ENCODE data around the gene CHD9. TPM values are rescaled to one million over a fixed set of nuclear protein-coding genes. Genes with fewer than 3 reads are reported as not detected.

The CHD9 gene
- total and polyA plus RNA-seq, 9 of the 15 experiments (the other 6 are each of a cell fraction or from before 2014, with no cell fraction given): 29.0 to 69.3 (median 40.6) TPM

GRCh38 chr16:53078765-53079485 is 24.1 kb downstream of the CHD9 start:
- Histone ChIP-seq H3K4me2 (ENCODE audit: insufficient read depth, low read length) (peak overlapping the region; percentile 56), H3K9me3 (replicated peaks; ENCODE audit: control insufficient read depth, insufficient read depth, low read depth, low read length) (no peaks in the 10 kb centered on the region; the same call in 1 of the 2 replicates), H3K27ac (ENCODE audit: extremely low read depth, low read depth, low read length) (peak overlapping the region; percentile 61), H3K9me1 (ENCODE audit: control insufficient read depth, insufficient read depth, low read length) (no peaks in the 10 kb centered on the region), H3K4me3 (no peak overlapping the region), H3K27me3 (ENCODE audit: control insufficient read depth in 2 of 2, insufficient read depth in 2 of 2, low read length in 2 of 2) (no peaks in the 10 kb centered on the region), H3K36me3 (ENCODE audit: control insufficient read depth, insufficient read depth, low read length) (peaks cover 10% of the 10 kb centered on the region; the same call in 2 of the 3 replicates), H4K20me1 (replicated peaks; ENCODE audit: control insufficient read depth, insufficient read depth, low read length) (no peaks in the 10 kb centered on the region; the same call in 1 of the 2 replicates), H2AFZ (ENCODE audit: low read depth, low read length) (no peak overlapping the region), H3K79me2 (ENCODE audit: control insufficient read depth, insufficient read depth, low read length) (peaks cover 73% of the 10 kb centered on the region), H3K4me1 (replicated peaks in 1 of 2; ENCODE audit: control insufficient read depth in 2 of 2, insufficient read depth in 2 of 2, low read length in 2 of 2) (peaks cover 0 to 40% of the 10 kb centered on the region in 2 experiments; a peak in 3 of 5 replicates), H3K9ac (ENCODE audit: insufficient read depth in 1 of 2, low read depth in 2 of 2, low read length in 2 of 2) (peak overlapping the region in 1 of 2 experiments; percentile 19; a peak in 2 of 4 replicates)
- WGBS (ENCODE audit: insufficient coverage, low coverage, missing lambda C conversion rate): 12% methylated on average over 6 of the region's 6 CpGs
- ChIA-PET POLR2A (interaction anchor here (0.7 to 1.7 kb wide), 6 partner anchors 9 to 134 kb away, joined by 3 to 7 read pairs (median 4); partner anchors contain the start of gene CHD9), CTCF (ENCODE audit: low intra/inter-chr PET ratio) (interaction anchor here (1.1 kb wide), 1 partner anchor 24 kb away, joined by 4 read pairs; the partner anchor contains the start of gene CHD9)
- no TSS peak for BruUV-seq (replicated peaks)
- FAIRE-seq: peak; percentile 80
- in situ Hi-C loops (cut with MboI): no loop called here
- intact Hi-C loops (cut with micrococcal nuclease): no loop called here
- ATAC-seq: peak; percentile 86
- DNase-seq (ENCODE audit: extremely low read depth in 1 of 4, low spot score in 3 of 4): peak in 2 of 4 experiments; percentile 46 to 60
- TF ChIP-seq HDAC2 (IDR thresholded peaks at IDR 0.05) (0 out of 2 replicates have a peak, but pooled peaks have one; percentile 24), ZNF764 (CRISPR knock-in tag; IDR thresholded peaks at IDR 0.05; ENCODE audit: low read depth) (no peak), ZNF12 (CRISPR knock-in tag; IDR thresholded peaks at IDR 0.05) (no peak), ZNF280A (IDR thresholded peaks at IDR 0.05; ENCODE audit: low read depth, partially characterized antibody) (no peak), ZNF644 (tag; IDR thresholded peaks at IDR 0.05; ENCODE audit: low read depth) (no peak), XRCC3 (IDR thresholded peaks at IDR 0.05) (no peak), CXXC5 (CRISPR knock-in tag; IDR thresholded peaks at IDR 0.05) (peak; percentile 10; the same call in 1 of the 2 replicates), FOXA3 (CRISPR knock-in tag; conservative IDR thresholded peaks at IDR 0.05 in 1 of 2, IDR thresholded peaks at IDR 0.05 in 1 of 2) (no peak), RFX5 (IDR thresholded peaks at IDR 0.05; ENCODE audit: low read depth, low read length) (no peak), CTBP1 (IDR thresholded peaks at IDR 0.05; ENCODE audit: borderline replicate concordance) (peak; percentile 45; the same call in 1 of the 2 replicates), TEAD1 (CRISPR knock-in tag; IDR thresholded peaks at IDR 0.05) (no peak), ZNF263 (CRISPR knock-in tag; IDR thresholded peaks at IDR 0.05; ENCODE audit: borderline replicate concordance) (no peak), TCF7 (IDR thresholded peaks at IDR 0.05; ENCODE audit: borderline replicate concordance) (no peak), CHAMP1 (IDR thresholded peaks at IDR 0.05) (no peak), SREBF2 (CRISPR knock-in tag; IDR thresholded peaks at IDR 0.05) (no peak), BRD4 (IDR thresholded peaks at IDR 0.05) (no peak)
